ENCODE measurements around the gene PPA2. TPM values are rescaled to one million over a fixed set of nuclear protein-coding genes. Genes with fewer than 3 reads are reported as not detected.

Gene PPA2
- total and polyA plus RNA-seq, 10 of the 15 experiments (the other 5 are each of a cell fraction or from before 2014, with no cell fraction given) = 93.8 to 293 (median 146) TPM

- TF ChIP-seq RCOR1 (conservative IDR thresholded peaks at IDR 0.05; ENCODE audit: low read depth, low read length) = no peak
- no peak for TF ChIP-seq MYC (IDR thresholded peaks at IDR 0.05; ENCODE audit: insufficient read depth, insufficient read length, insufficient replicate concordance, low read length, severe bottlenecking)
- no peak for TF ChIP-seq SIN3A (IDR thresholded peaks at IDR 0.05; ENCODE audit: low read depth, low read length)
- no peak for TF ChIP-seq NFIC (IDR thresholded peaks at IDR 0.05; ENCODE audit: low read depth, low read length)
- no peak for TF ChIP-seq TCF12 (IDR thresholded peaks at IDR 0.05; ENCODE audit: low read depth, low read length)
- TF ChIP-seq RAD21 (IDR thresholded peaks at IDR 0.05; ENCODE audit: insufficient read depth, low read depth, low read length) = peak; percentile 95
- TF ChIP-seq MTA3 (IDR thresholded peaks at IDR 0.05; ENCODE audit: borderline replicate concordance, low read length) = no peak
- TF ChIP-seq SRF (IDR thresholded peaks at IDR 0.05; ENCODE audit: low read depth in 2 of 2, low read length in 2 of 2) = no peak
- TF ChIP-seq PAX5 (IDR thresholded peaks at IDR 0.05; ENCODE audit: borderline replicate concordance, low read depth, low read length) = no peak
- TF ChIP-seq PML (IDR thresholded peaks at IDR 0.05; ENCODE audit: low read length) = no peak
- TF ChIP-seq CBX5 (IDR thresholded peaks at IDR 0.05; ENCODE audit: low read depth) = no peak
- no peak for TF ChIP-seq STAT3 (IDR thresholded peaks at IDR 0.05; ENCODE audit: low read depth, low read length)
- peak; percentile 68; the same call in 1 of the 3 replicates for TF ChIP-seq POU2F2 (IDR thresholded peaks at IDR 0.05; ENCODE audit: borderline replicate concordance, low read depth, low read length)
- TF ChIP-seq NR2C1 (IDR thresholded peaks at IDR 0.05) = no peak
- TF ChIP-seq, protein P1, sequence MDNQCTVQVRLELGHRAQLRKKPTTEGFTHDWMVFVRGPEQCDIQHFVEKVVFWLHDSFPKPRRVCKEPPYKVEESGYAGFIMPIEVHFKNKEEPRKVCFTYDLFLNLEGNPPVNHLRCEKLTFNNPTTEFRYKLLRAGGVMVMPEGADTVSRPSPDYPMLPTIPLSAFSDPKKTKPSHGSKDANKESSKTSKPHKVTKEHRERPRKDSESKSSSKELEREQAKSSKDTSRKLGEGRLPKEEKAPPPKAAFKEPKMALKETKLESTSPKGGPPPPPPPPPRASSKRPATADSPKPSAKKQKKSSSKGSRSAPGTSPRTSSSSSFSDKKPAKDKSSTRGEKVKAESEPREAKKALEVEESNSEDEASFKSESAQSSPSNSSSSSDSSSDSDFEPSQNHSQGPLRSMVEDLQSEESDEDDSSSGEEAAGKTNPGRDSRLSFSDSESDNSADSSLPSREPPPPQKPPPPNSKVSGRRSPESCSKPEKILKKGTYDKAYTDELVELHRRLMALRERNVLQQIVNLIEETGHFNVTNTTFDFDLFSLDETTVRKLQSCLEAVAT (IDR thresholded peaks at IDR 0.05) = 0 out of 2 replicates have a peak, but pooled peaks have one; percentile 43
- peak; percentile 69 for TF ChIP-seq RUNX3 (IDR thresholded peaks at IDR 0.05; ENCODE audit: low read length)
- TF ChIP-seq ZZZ3 (IDR thresholded peaks at IDR 0.05; ENCODE audit: control insufficient read depth, insufficient read length, low read depth) = no peak
- TF ChIP-seq TBL1XR1 (IDR thresholded peaks at IDR 0.05; ENCODE audit: low read depth, low read length) = no peak
- no peak for TF ChIP-seq TCF3 (IDR thresholded peaks at IDR 0.05; ENCODE audit: borderline replicate concordance, insufficient read depth, low read depth, low read length)
- TF ChIP-seq FOXM1 (IDR thresholded peaks at IDR 0.05; ENCODE audit: low read depth, low read length) = no peak
- no peak for TF ChIP-seq SUZ12 (IDR thresholded peaks at IDR 0.05; ENCODE audit: unreplicated experiment)
- TF ChIP-seq, protein P2, sequence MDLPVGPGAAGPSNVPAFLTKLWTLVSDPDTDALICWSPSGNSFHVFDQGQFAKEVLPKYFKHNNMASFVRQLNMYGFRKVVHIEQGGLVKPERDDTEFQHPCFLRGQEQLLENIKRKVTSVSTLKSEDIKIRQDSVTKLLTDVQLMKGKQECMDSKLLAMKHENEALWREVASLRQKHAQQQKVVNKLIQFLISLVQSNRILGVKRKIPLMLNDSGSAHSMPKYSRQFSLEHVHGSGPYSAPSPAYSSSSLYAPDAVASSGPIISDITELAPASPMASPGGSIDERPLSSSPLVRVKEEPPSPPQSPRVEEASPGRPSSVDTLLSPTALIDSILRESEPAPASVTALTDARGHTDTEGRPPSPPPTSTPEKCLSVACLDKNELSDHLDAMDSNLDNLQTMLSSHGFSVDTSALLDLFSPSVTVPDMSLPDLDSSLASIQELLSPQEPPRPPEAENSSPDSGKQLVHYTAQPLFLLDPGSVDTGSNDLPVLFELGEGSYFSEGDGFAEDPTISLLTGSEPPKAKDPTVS (IDR thresholded peaks at IDR 0.05; ENCODE audit: low read depth, low read length) = no peak
- no peak for TF ChIP-seq MEF2B (IDR thresholded peaks at IDR 0.05; ENCODE audit: partially characterized antibody, poor library complexity, severe bottlenecking)
- no peak for TF ChIP-seq ZNF384 (IDR thresholded peaks at IDR 0.05; ENCODE audit: borderline replicate concordance, low read depth, low read length)
- TF ChIP-seq, protein P3, sequence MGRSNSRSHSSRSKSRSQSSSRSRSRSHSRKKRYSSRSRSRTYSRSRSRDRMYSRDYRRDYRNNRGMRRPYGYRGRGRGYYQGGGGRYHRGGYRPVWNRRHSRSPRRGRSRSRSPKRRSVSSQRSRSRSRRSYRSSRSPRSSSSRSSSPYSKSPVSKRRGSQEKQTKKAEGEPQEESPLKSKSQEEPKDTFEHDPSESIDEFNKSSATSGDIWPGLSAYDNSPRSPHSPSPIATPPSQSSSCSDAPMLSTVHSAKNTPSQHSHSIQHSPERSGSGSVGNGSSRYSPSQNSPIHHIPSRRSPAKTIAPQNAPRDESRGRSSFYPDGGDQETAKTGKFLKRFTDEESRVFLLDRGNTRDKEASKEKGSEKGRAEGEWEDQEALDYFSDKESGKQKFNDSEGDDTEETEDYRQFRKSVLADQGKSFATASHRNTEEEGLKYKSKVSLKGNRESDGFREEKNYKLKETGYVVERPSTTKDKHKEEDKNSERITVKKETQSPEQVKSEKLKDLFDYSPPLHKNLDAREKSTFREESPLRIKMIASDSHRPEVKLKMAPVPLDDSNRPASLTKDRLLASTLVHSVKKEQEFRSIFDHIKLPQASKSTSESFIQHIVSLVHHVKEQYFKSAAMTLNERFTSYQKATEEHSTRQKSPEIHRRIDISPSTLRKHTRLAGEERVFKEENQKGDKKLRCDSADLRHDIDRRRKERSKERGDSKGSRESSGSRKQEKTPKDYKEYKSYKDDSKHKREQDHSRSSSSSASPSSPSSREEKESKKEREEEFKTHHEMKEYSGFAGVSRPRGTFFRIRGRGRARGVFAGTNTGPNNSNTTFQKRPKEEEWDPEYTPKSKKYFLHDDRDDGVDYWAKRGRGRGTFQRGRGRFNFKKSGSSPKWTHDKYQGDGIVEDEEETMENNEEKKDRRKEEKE (IDR thresholded peaks at IDR 0.05) = no peak
- no peak for TF ChIP-seq ZSCAN29 (IDR thresholded peaks at IDR 0.05)
- no peak for TF ChIP-seq FOXK2 (IDR thresholded peaks at IDR 0.05)
Observed at GRCh38 chr4:105471566-105472176, 2.2 kb downstream of the PPA2 start (continued).

All from GM12878 (cell line).